HepG2 (cell line): ENCODE measurements around the gene DPAGT1. TPM values are rescaled to one million over a fixed set of nuclear protein-coding genes. Genes with fewer than 3 reads are reported as not detected.
A peak's percentile ranks its signal among the peaks of the same experiment; 100 is the strongest.

Source experiments
- ARID3A ChIP-seq: IDR thresholded peaks from 2 replicates; pipeline ENCODE4 v1.6.1; 2012; ENCODE audit warnings: low read depth, low read length, improper control_type of control experiment
- ARNTL ChIP-seq: sonication (generic); formaldehyde crosslinking; IDR thresholded peaks from 2 replicates; pipeline ENCODE4 v1.4.0; 2020; ENCODE audit warnings: mild to moderate bottlenecking, missing genetic modification reagents
- ATF3 ChIP-seq: sonication (generic); formaldehyde crosslinking; IDR thresholded peaks from 2 replicates; pipeline ENCODE4 v1.4.0; 2020; ENCODE audit warnings: missing genetic modification reagents
- BRCA1 ChIP-seq: sonication (generic); formaldehyde crosslinking; IDR thresholded peaks from 2 replicates; pipeline ENCODE4 v1.4.0; 2020; ENCODE audit warnings: missing genetic modification reagents
- GPN1 ChIP-seq: sonication (generic); formaldehyde crosslinking; IDR thresholded peaks from 2 replicates; pipeline ENCODE4 v1.5.1; 2020; ENCODE audit warnings: missing genetic modification reagents, borderline replicate concordance
- HMGXB4 ChIP-seq, 2 experiments: sonication (generic) in 1 of 2; formaldehyde crosslinking in 1 of 2; IDR thresholded peaks; 2 replicates each; pipeline versions ENCODE4 v1.4.0 to v1.6.1; 2018 to 2020; ENCODE audit warnings: missing genetic modification reagents in 2 of 2, borderline replicate concordance in 1 of 2, low read depth in 1 of 2, mild to moderate bottlenecking in 1 of 2, missing biosample characterization in 1 of 2
- KAT8 ChIP-seq: IDR thresholded peaks from 2 replicates; pipeline ENCODE4 v1.6.1; 2016; ENCODE audit warnings: missing genetic modification reagents, missing compliant biosample characterization
- MTA1 ChIP-seq: sonication (generic); formaldehyde crosslinking; IDR thresholded peaks from 2 replicates; pipeline ENCODE4 v1.4.0; 2020; ENCODE audit warnings: missing genetic modification reagents, mild to moderate bottlenecking, borderline replicate concordance
- PAX8 ChIP-seq: sonication (generic); formaldehyde crosslinking; IDR thresholded peaks from 2 replicates; pipeline ENCODE4 v1.8.0; 2022; ENCODE audit warnings: mild to moderate bottlenecking, missing genetic modification reagents, borderline replicate concordance
- PREB ChIP-seq: sonication (generic); formaldehyde crosslinking; IDR thresholded peaks from 2 replicates; pipeline ENCODE4 v1.4.0; 2020; ENCODE audit warnings: missing genetic modification reagents
- REL ChIP-seq: sonication (generic); formaldehyde crosslinking; conservative IDR thresholded peaks from 2 replicates; pipeline ENCODE4 v1.8.0; 2022; ENCODE audit warnings: mild to moderate bottlenecking, missing genetic modification reagents, moderate library complexity
- REST ChIP-seq, 2 experiments: IDR thresholded peaks; 2 replicates each; pipeline ENCODE4 v1.6.1; 2011 to 2012; ENCODE audit warnings: low read length in 2 of 2, borderline replicate concordance in 1 of 2, low read depth in 1 of 2, mild to moderate bottlenecking in 1 of 2, moderate library complexity in 1 of 2
- RFX5 ChIP-seq: IDR thresholded peaks from 2 replicates; pipeline ENCODE4 v1.6.1; 2011; ENCODE audit warnings: low read depth, low read length, improper control_type of control experiment
- SMAD3 ChIP-seq: sonication (generic); formaldehyde crosslinking; IDR thresholded peaks from 2 replicates; pipeline ENCODE4 v1.4.0; 2020; ENCODE audit warnings: missing genetic modification reagents
- STAT5B ChIP-seq: sonication (generic); formaldehyde crosslinking; IDR thresholded peaks from 2 replicates; pipeline ENCODE4 v1.4.0; 2020; ENCODE audit warnings: missing genetic modification reagents
- ZBTB20 ChIP-seq: sonication (generic); formaldehyde crosslinking; IDR thresholded peaks from 2 replicates; pipeline ENCODE4 v1.8.1; 2023; ENCODE audit warnings: missing genetic modification reagents, low read depth, mild to moderate bottlenecking, borderline replicate concordance
- ZKSCAN8 ChIP-seq: IDR thresholded peaks from 2 replicates; pipeline ENCODE4 v1.6.1; 2016; ENCODE audit warnings: borderline replicate concordance, missing genetic modification reagents, missing compliant biosample characterization
- ZNF546 ChIP-seq: sonication (generic); formaldehyde crosslinking; conservative IDR thresholded peaks from 2 replicates; pipeline ENCODE4 v1.8.1; 2023; ENCODE audit warnings: mild to moderate bottlenecking, missing genetic modification reagents
- ZNF549 ChIP-seq: sonication (generic); formaldehyde crosslinking; IDR thresholded peaks from 2 replicates; pipeline ENCODE4 v1.5.0; 2020; ENCODE audit warnings: missing genetic modification reagents
- ZNF652 ChIP-seq: IDR thresholded peaks from 2 replicates; pipeline ENCODE4 v1.6.1; 2016; ENCODE audit warnings: low read depth, borderline replicate concordance
- ZNF781 ChIP-seq: sonication (generic); formaldehyde crosslinking; IDR thresholded peaks from 2 replicates; pipeline ENCODE4 v1.5.1; 2020; ENCODE audit warnings: borderline replicate concordance, mild to moderate bottlenecking, missing genetic modification reagents; ENCODE audit errors: not compliant biosample characterization
- ZSCAN22 ChIP-seq: sonication (generic); formaldehyde crosslinking; IDR thresholded peaks from 2 replicates; pipeline ENCODE4 v1.4.0; 2020; ENCODE audit warnings: mild to moderate bottlenecking, missing genetic modification reagents
- polyA plus RNA-seq, 8 experiments: library from polyadenylated mRNA; depleted of rRNA in 3 of 8; stranded (reverse) in 7 of 8; unstranded in 1 of 8; fragments of >200 nt; fragmentation: Illumina TruSeq in 4 of 8; extraction: Trizol in 4 of 8; gene quantifications; 2 replicates each; pipeline versions ENCODE4 v1.2.1 to v1.2.3, GENCODE V29; 2011 to 2016; ENCODE audit warnings: low read depth in 4 of 8, missing spikeins in 1 of 8, mixed read lengths in 1 of 8; ENCODE audit not compliant: insufficient read depth in 1 of 8
- total RNA-seq, 5 experiments: library from RNA; depleted of rRNA; stranded (reverse); fragments of >200 nt; fragmentation: Illumina TruSeq; extraction: Trizol; gene quantifications; 2 replicates each; pipeline ENCODE4 v1.2.3, GENCODE V29; 2016; ENCODE audit warnings: low read depth in 1 of 5

Gene DPAGT1
- total and polyA plus RNA-seq, 2 of the 13 experiments (the other 11 are each of a cell fraction or from before 2014, with no cell fraction given): 37.6 to 70.7 TPM

DNA sequence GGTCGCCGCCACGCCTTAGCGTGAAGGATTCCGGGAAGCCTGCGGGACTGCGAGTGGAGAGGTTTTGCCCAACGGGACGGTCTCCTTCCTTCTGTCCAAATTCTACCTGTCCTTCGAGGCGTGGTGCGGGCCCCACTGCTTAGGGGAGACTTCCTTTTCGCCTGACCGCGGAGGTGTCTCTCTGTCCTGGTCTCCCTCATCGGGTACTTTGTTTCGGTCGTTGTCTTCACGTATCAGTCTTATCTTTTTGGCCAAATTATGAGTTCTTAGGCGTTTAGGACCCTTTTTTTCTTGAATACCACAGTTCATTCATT, 20.1 kb upstream of the DPAGT1 start (continued):
- TF ChIP-seq ZNF549 (CRISPR knock-in tag) (no peak), PAX8 (CRISPR knock-in tag) (no peak), STAT5B (CRISPR knock-in tag) (no peak), SMAD3 (CRISPR knock-in tag) (0 out of 2 replicates have a peak, but pooled peaks have one; percentile 17), ATF3 (no peak), ZKSCAN8 (CRISPR knock-in tag) (no peak), HMGXB4 (CRISPR knock-in tag; IDR thresholded peaks at IDR 0.05; ENCODE audit: borderline replicate concordance in 1 of 2, low read depth in 1 of 2) (no peak), ARID3A (no peak), REL (CRISPR knock-in tag) (no peak), GPN1 (CRISPR knock-in tag) (no peak), RFX5 (no peak), PREB (CRISPR knock-in tag) (no peak), ZBTB20 (CRISPR knock-in tag) (no peak), ZNF546 (CRISPR knock-in tag) (no peak), ZNF652 (CRISPR knock-in tag) (no peak), ZNF781 (CRISPR knock-in tag) (no peak), MTA1 (CRISPR knock-in tag) (no peak), ARNTL (CRISPR knock-in tag) (no peak), KAT8 (CRISPR knock-in tag) (no peak), ZSCAN22 (CRISPR knock-in tag) (no peak), BRCA1 (no peak), REST (IDR thresholded peaks at IDR 0.05; ENCODE audit: borderline replicate concordance in 1 of 2, low read depth in 1 of 2, low read length in 2 of 2) (no peak)
